GM12873 (cell line): Measurements from ENCODE around the gene PRPH.
A peak's percentile ranks its signal among the peaks of the same experiment; 100 is the strongest.

Source experiments
- TF ChIP-seq, protein P1 (sequence below): IDR thresholded peaks from 2 replicates; pipeline ENCODE4 v1.5.1; 2012; ENCODE audit warnings: low read depth, mild to moderate bottlenecking, moderate library complexity, low read length, control low read depth; ENCODE audit not compliant: insufficient read depth; ENCODE audit errors: missing control alignments

PRPH gene

DNA sequence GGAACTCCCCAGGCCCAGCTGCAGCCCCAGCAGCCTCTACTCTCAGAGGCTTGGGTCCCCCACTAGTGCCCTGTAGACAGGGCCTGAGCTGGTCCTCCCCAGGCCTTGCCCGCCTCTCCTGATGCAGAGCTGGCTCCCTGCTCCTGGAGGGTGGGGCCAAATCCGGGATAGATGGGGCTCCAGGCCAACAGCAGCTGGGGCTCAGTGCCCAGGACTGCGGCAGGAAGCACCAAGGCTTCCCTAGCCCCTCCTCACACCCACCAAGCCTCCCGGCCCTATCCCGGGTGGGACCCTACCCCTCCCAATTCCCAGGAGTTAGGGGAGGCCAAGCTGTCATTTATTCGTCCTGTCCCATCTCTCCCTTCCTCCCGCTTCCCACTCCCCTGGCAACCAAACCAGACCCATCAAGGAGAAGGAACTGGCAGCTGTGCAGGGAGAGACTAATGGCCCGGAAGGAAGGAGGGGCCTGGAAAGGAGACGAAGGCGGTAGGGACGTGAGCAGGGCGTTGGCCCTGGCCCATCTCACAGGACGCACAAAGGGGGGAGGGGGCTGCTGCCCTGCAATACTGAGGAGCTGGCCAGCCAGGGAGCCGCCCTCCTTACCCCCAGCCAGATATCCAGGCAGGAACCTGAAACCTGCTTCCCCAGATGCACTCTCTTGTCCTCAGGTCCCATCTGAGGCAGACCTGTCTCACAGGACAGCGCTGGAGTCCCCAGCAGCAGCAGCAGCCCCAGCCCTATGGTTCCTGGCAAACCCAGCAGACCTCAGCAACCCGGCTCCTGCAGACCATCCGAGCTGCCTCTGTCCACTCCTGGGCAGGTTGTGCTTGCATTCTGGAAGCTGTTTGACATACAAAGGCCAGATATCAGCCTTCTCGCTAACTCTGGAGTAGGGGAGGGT lies 1.6 kb upstream of the PRPH start:
- TF ChIP-seq, protein P1, sequence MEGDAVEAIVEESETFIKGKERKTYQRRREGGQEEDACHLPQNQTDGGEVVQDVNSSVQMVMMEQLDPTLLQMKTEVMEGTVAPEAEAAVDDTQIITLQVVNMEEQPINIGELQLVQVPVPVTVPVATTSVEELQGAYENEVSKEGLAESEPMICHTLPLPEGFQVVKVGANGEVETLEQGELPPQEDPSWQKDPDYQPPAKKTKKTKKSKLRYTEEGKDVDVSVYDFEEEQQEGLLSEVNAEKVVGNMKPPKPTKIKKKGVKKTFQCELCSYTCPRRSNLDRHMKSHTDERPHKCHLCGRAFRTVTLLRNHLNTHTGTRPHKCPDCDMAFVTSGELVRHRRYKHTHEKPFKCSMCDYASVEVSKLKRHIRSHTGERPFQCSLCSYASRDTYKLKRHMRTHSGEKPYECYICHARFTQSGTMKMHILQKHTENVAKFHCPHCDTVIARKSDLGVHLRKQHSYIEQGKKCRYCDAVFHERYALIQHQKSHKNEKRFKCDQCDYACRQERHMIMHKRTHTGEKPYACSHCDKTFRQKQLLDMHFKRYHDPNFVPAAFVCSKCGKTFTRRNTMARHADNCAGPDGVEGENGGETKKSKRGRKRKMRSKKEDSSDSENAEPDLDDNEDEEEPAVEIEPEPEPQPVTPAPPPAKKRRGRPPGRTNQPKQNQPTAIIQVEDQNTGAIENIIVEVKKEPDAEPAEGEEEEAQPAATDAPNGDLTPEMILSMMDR: no peak

DNA sequence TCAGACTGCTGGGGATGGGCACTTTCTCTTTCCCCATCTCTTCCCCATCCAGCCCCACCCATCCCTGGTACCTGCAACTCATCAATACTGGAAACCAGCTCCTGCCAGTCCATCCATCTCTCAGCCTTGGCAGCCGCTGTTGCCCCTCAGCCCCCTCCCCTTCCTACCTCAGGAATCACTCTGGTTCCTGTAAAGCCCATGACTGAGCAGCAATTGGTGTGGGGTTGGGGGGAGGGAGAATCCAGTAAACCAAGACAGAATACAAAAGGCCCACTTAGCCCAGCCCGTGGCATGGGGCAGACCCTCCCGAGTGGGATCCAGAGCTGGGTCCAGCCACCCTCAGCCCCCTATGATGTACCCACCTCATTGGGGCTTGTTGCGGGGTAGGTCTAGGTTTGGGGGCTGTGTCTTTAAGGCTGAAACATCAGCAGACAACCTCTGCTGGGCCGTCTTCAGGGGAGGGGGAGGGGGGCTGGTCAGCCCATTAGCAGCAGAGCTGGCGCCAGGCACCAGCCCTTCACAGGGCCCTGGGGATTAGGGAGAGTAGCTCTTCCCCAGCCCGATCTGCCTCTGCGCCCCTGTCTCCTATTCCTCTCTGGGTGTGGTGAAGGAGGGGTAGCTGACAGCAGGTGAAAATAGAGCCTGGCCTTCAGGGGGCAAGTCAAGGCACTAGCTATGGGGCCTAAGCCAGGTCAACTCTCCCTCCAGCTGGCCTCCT lies 702 bp upstream of the PRPH start:
- TF ChIP-seq, protein P1: no peak

DNA sequence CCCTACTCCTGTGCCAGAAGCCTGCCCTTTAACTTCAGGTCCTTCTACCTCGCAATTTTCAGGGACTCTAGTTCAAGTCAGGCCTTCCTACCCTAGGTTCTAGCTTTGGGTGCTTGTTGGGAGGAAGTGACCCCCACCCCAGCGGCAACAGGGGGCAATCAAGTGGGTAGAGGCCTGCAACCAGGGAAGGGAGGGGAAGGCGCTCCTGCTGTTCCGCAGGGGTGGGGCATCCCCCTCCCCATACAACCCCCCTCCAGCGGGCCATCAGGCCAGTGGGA lies 204 bp upstream of the PRPH start:
- TF ChIP-seq, protein P1: no peak

DNA sequence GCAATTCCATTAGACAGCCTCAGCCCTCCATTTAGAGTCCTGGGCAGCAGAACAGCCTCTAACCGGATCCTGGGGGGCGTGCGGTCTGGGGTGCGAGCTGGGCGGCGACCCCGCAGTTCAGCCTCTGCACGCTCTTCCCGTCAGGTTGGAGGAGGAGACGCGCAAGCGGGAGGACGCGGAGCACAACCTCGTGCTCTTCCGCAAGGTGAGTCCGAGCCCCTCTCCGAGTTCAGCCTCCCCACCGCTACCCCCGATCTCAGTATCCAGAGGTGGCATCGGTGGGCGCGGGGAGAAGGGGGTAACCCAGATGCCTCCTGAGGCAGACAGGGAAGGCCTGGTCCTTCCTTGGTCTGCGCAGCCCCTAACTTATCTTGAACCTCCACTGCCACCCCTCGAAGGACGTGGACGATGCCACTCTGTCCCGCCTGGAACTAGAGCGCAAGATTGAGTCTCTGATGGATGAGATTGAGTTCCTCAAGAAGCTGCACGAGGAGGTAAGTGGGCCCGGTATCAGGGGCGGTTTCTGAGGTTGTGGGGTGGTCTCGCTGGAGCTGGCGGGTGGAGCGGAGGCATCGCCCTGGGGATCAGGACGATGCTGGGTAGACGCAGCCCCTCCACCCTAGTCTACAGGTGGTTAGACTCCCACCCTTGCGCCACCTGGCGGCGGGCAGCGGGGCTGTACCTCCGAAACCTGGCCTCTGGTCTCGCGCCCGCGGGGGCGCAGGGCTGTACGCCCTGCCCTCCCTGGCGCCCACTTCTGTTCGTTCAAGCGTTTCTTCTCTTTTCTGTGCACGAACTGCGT lies 1.3 kb downstream of the PRPH start:
- TF ChIP-seq, protein P1: peak; percentile 94

DNA sequence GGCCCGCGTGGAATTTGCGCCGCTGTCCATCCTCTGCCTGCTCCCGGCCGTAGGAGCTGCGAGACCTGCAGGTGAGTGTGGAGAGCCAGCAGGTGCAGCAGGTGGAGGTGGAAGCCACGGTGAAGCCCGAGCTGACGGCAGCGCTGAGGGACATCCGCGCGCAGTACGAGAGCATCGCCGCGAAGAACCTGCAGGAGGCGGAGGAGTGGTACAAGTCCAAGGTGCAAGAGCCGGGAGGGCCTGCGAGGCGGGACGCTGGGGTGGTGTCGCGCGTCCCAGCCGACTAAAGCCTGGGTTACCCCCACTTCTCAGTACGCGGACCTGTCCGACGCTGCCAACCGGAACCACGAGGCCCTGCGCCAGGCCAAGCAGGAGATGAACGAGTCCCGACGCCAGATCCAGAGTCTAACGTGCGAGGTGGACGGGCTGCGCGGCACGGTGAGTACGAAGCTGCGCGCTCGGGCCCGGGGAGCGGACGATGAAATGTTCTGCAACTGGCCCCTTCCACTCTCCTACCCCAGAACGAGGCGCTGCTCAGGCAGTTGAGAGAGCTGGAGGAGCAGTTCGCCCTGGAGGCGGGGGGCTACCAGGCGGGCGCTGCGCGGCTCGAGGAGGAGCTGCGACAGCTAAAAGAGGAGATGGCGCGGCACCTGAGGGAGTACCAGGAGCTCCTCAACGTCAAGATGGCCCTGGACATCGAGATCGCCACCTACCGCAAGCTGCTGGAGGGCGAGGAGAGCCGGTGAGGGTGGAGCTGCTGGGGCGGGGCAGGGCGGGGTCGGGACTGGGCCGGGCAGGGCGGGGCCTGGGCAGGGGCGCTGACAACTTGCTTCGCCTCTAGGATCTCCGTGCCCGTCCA lies 2.1 kb downstream of the PRPH start:
- TF ChIP-seq, protein P1: peak; percentile 13

DNA sequence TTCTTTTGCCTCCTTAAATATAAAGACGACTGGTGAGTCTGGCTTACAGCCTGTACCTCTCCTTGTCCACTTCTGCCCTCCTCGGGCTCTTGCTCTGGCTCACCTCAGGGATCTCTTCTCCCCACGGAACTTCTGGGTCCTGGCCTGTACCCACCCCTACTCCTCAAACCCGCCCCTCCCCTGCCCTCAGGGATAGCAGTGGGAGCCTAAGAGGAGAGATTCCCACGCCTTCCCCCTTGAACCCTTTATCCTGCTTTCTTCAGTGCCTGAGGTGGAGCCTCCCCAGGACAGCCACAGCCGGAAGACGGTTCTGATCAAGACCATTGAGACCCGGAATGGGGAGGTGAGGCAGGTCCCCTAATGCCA lies 2.7 kb downstream of the PRPH start:
- TF ChIP-seq, protein P1: no peak
